ENCODE data around the gene CFAP53. TPM values are rescaled to one million over a fixed set of nuclear protein-coding genes. Genes with fewer than 3 reads are reported as not detected.

The CFAP53 gene
- total and polyA plus RNA-seq, 10 donors, result 0.13 to 0.85 (median 0.46) TPM; not detected in 2

DNA sequence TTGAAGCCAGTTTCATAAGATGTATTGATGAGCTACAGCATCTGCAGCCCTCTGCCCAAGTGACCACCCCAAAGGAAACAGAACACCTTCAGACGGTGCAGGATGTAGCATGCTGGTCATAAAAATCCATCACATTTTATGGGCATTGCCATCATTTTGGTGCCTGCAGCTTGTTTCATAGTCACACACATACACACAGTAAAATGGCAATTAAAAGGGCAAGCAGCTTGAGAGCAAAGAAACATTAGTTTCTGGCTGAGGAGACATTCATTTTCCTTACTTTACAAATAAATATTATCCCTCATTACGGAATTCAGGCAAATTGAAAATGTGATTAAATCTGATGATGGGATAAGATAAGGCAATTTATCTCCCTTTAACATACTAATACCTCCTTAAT lies 84.7 kb downstream of the CFAP53 start:
- H3K27me3 ChIP-seq (replicated peaks in 1 of 7), result peaks cover 0 to 61% (median 3%) of the 10 kb centered on the region in 7 donors
- 41 to 74% (median 58%) methylated on average over 2 of the region's 2 CpGs for WGBS, 5 donors
- H3K36me3 ChIP-seq, result no peaks in the 10 kb centered on the region
- intact Hi-C loops (cut with DNase I; ENCODE audit: low total_unique reads), result no loop called here
- no peaks in the 10 kb centered on the region for H3K9me3 ChIP-seq
- TF ChIP-seq POLR2AphosphoS5 (IDR thresholded peaks at IDR 0.05), result no peak
- no peak for TF ChIP-seq POLR2A (IDR thresholded peaks at IDR 0.05)
- no peak for TF ChIP-seq CTCF (IDR thresholded peaks at IDR 0.05 in 8 of 11, conservative IDR thresholded peaks at IDR 0.05 in 3 of 11)
- H3K27ac ChIP-seq, result no peak overlapping the region
- H3K4me1 ChIP-seq, result no peaks in the 10 kb centered on the region
- H3K4me3 ChIP-seq, result no peak overlapping the region
- no peak for DNase-seq

GRCh38 chr18:50179465-50179864 lies 86.8 kb downstream of the CFAP53 start:
- WGBS, 5 donors, result 69 to 84% (median 82%) methylated on average over 2 of the region's 2 CpGs
- TF ChIP-seq POLR2A (IDR thresholded peaks at IDR 0.05), result no peak
- TF ChIP-seq POLR2AphosphoS5 (IDR thresholded peaks at IDR 0.05), result no peak
- no peak for TF ChIP-seq CTCF (IDR thresholded peaks at IDR 0.05 in 8 of 11, conservative IDR thresholded peaks at IDR 0.05 in 3 of 11)
- Histone ChIP-seq H3K36me3 (no peaks in the 10 kb centered on the region), H3K4me3 (no peak overlapping the region), H3K9me3 (no peaks in the 10 kb centered on the region), H3K4me1 (no peaks in the 10 kb centered on the region), H3K27ac (no peak overlapping the region), H3K27me3 (replicated peaks in 1 of 7) (peaks cover 0 to 54% (median 0%) of the 10 kb centered on the region in 7 donors)
- no peak for DNase-seq
- intact Hi-C loops (cut with DNase I; ENCODE audit: low total_unique reads), result no loop called here

DNA sequence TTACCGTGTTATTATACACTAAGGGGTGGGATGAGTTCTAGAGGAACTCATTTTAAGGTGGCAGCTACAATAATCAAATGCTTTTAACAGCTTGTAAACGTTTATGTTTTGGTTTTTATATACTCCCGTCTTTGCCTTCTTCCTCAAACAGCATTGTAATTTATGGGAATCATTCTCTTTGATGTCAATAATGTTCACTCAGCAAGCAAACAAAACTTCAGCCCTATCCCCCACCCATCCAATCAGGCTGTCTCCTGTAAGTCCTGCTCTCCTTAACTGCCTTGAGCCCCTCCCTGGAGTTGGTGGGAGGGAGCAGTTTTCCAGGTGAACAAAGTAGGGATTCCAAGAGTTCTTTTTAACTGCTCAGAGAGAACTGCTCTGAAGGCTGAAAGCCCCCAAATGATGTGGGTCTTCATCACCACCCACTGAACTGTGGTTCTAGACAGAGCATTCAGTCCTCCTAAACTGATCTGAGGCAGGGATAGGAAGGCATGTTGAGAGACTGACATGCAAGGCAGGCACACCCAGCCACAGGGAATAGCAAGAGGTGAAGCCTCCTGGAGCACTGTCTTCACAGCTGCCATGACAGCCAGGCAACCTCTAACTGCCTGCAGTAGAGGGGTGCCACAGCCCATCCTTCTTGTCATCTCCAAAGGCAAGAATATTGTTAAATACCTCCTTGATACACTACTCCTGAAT lies 88.9 kb downstream of the CFAP53 start:
- Histone ChIP-seq H3K27ac (no peak overlapping the region), H3K36me3 (no peaks in the 10 kb centered on the region), H3K27me3 (replicated peaks in 1 of 7) (peaks cover 0 to 43% (median 0%) of the 10 kb centered on the region in 7 donors), H3K9me3 (no peaks in the 10 kb centered on the region), H3K4me1 (no peaks in the 10 kb centered on the region), H3K4me3 (no peak overlapping the region)
- DNase-seq, result no peak
- TF ChIP-seq CTCF (IDR thresholded peaks at IDR 0.05 in 8 of 11, conservative IDR thresholded peaks at IDR 0.05 in 3 of 11) (no peak), POLR2AphosphoS5 (IDR thresholded peaks at IDR 0.05) (no peak), POLR2A (IDR thresholded peaks at IDR 0.05) (no peak)
- intact Hi-C loops (cut with DNase I; ENCODE audit: low total_unique reads), result no loop called here
- WGBS, 5 donors, result 29 to 40% (median 34%) methylated on average over 3 of the region's 3 CpGs

Small RNAs within 50 kb of the gene (small RNA-seq; reads per million reads assigned to genes)
- 0 reads per million in 4 donors for gene RN7SL310P

Other genes starting within 250 kb of the CFAP53 start
- 1 to 10 TPM in 5 of 7 donors, under 1 TPM in 2; 0.74 to 6.0 (median 3.3) TPM for gene MYO5B, start 71.3 kb downstream of the CFAP53 start, total RNA-seq
- gene MYO5B, start 71.3 kb downstream of the CFAP53 start, polyA plus RNA-seq, result 1 to 10 TPM; 1.4 to 1.7 (median 1.5) TPM
- gene MBD1, start 15.0 kb upstream of the CFAP53 start, total RNA-seq, result 100 to 1,000 TPM in 1 of 7 donors, 10 to 100 TPM in 6; 83.0 to 137 (median 89.1) TPM
- 10 to 100 TPM; 22.2 to 41.5 (median 25.7) TPM for gene MBD1, start 15.0 kb upstream of the CFAP53 start, polyA plus RNA-seq
- 100 to 1,000 TPM in 4 of 7 donors, 10 to 100 TPM in 3; 92.9 to 129 (median 102) TPM for gene CXXC1, start 21.2 kb upstream of the CFAP53 start, total RNA-seq
- 100 to 1,000 TPM in 2 of 3 donors, 10 to 100 TPM in 1; 53.6 to 108 (median 102) TPM for gene CXXC1, start 21.2 kb upstream of the CFAP53 start, polyA plus RNA-seq
- gene SKA1, start 108.6 kb upstream of the CFAP53 start, total RNA-seq, result 1 to 10 TPM in 5 of 7 donors, under 1 TPM in 2; 0.66 to 4.2 (median 1.8) TPM
- 1 to 10 TPM in 2 of 3 donors, under 1 TPM in 1; 0.48 to 1.8 (median 1.6) TPM for gene SKA1, start 108.6 kb upstream of the CFAP53 start, polyA plus RNA-seq